ENCODE measurements around the gene ARFRP1.
A peak's percentile ranks its signal among the peaks of the same experiment; 100 is the strongest.
"Not testable (repeated sequence)": the region's sequence is repeated elsewhere in the genome, so short reads cannot be mapped to it uniquely, and the experiment has no call there.

The ARFRP1 gene

GRCh38 chr20:63685269-63686026, 22.3 kb downstream of the ARFRP1 start:
- Mint-ChIP-seq H3K9me3 (no peaks in the 10 kb centered on the region), H3K4me3 (no peak overlapping the region), H3K27me3 (no peaks in the 10 kb centered on the region), H3K27ac (peak overlapping the region; percentile 46 to 63), H3K4me1 (peaks cover 40% of the 10 kb centered on the region)
- no peak for DNase-seq
- ATAC-seq: no peak

GRCh38 chr20:63682384-63683139, 25.2 kb downstream of the ARFRP1 start:
- Mint-ChIP-seq H3K9me3 (no peaks in the 10 kb centered on the region), H3K27me3 (no peaks in the 10 kb centered on the region), H3K4me3 (no peak overlapping the region), H3K27ac (peak overlapping the region in 1 of 2 donors; percentile 48), H3K4me1 (peaks cover 37% of the 10 kb centered on the region)
- DNase-seq (no peak), ATAC-seq (no peak)

GRCh38 chr20:63681609-63682142, 26.1 kb downstream of the ARFRP1 start:
- Mint-ChIP-seq H3K4me1 (peaks cover 28% of the 10 kb centered on the region), H3K4me3 (no peak overlapping the region), H3K9me3 (no peaks in the 10 kb centered on the region), H3K27ac (peak overlapping the region in 1 of 2 donors; percentile 85), H3K27me3 (no peaks in the 10 kb centered on the region)
- DNase-seq: no peak
- ATAC-seq: no peak

- Mint-ChIP-seq H3K9me3 (no peaks in the 10 kb centered on the region), H3K4me1 (peaks cover 21% of the 10 kb centered on the region), H3K27me3 (no peaks in the 10 kb centered on the region), H3K4me3 (no peak overlapping the region), H3K27ac (peak overlapping the region in 1 of 2 donors; percentile 85)
- ATAC-seq (peak; percentile 16), DNase-seq (no peak)
These were observed 26.7 kb downstream of the ARFRP1 start for GRCh38 chr20:63680857-63681608.

- ATAC-seq: peak; percentile 29
- H3K4me3 Mint-ChIP-seq: no peak overlapping the region
- no peaks in the 10 kb centered on the region for H3K27me3 Mint-ChIP-seq
- H3K4me1 Mint-ChIP-seq: peaks cover 15% of the 10 kb centered on the region
- no peaks in the 10 kb centered on the region for H3K9me3 Mint-ChIP-seq
- H3K27ac Mint-ChIP-seq: no peak overlapping the region
- no peak for DNase-seq
These were observed 27.3 kb downstream of the ARFRP1 start for GRCh38 chr20:63680427-63680826.

GRCh38 chr20:63679799-63680305, 27.9 kb downstream of the ARFRP1 start:
- Mint-ChIP-seq H3K4me3 (no peak overlapping the region), H3K27ac (peak overlapping the region in 1 of 2 donors; percentile 67), H3K27me3 (no peaks in the 10 kb centered on the region), H3K4me1 (peaks cover 9% of the 10 kb centered on the region), H3K9me3 (no peaks in the 10 kb centered on the region)
- no peak for DNase-seq
- ATAC-seq: no peak

- Mint-ChIP-seq H3K27ac (no peak overlapping the region), H3K4me3 (no peak overlapping the region)
These were observed 28.9 kb downstream of the ARFRP1 start for GRCh38 chr20:63678667-63679465.

GRCh38 chr20:63678071-63678470, 29.7 kb downstream of the ARFRP1 start:
- no peak for ATAC-seq
- H3K27ac Mint-ChIP-seq: peak overlapping the region in 1 of 2 donors; percentile 6
- no peak overlapping the region for H3K4me3 Mint-ChIP-seq

More at GRCh38 chr20:63678667-63679465, 28.9 kb downstream of the ARFRP1 start:
- H3K4me1 Mint-ChIP-seq: peaks cover 6% of the 10 kb centered on the region
- DNase-seq (no peak), ATAC-seq (no peak)
- H3K9me3 Mint-ChIP-seq: no peaks in the 10 kb centered on the region
- H3K27me3 Mint-ChIP-seq: no peaks in the 10 kb centered on the region

GRCh38 chr20:63675681-63676368, 32.0 kb downstream of the ARFRP1 start:
- Mint-ChIP-seq H3K27ac (no peak overlapping the region), H3K4me3 (no peak overlapping the region), H3K27me3 (no peaks in the 10 kb centered on the region), H3K4me1 (no peaks in the 10 kb centered on the region), H3K9me3 (no peaks in the 10 kb centered on the region)
- DNase-seq (no peak), ATAC-seq (no peak)

More at GRCh38 chr20:63678071-63678470, 29.7 kb downstream of the ARFRP1 start:
- no peak for DNase-seq
- no peaks in the 10 kb centered on the region for H3K9me3 Mint-ChIP-seq
- no peaks in the 10 kb centered on the region for H3K27me3 Mint-ChIP-seq
- H3K4me1 Mint-ChIP-seq: peaks cover 6% of the 10 kb centered on the region

- Mint-ChIP-seq H3K9me3 (no peaks in the 10 kb centered on the region), H3K4me1 (no peaks in the 10 kb centered on the region), H3K27me3 (no peaks in the 10 kb centered on the region), H3K4me3 (no peak overlapping the region), H3K27ac (no peak overlapping the region)
- ATAC-seq: no peak
- no peak for DNase-seq
These were observed 33.8 kb downstream of the ARFRP1 start for GRCh38 chr20:63673951-63674350.

- Mint-ChIP-seq H3K27ac (no peak overlapping the region), H3K4me3 (no peak overlapping the region), H3K4me1 (no peaks in the 10 kb centered on the region), H3K9me3 (no peaks in the 10 kb centered on the region), H3K27me3 (no peaks in the 10 kb centered on the region)
- ATAC-seq (no peak), DNase-seq (no peak)
These were observed 35.1 kb downstream of the ARFRP1 start for GRCh38 chr20:63672666-63673065.

- not testable (repeated sequence) for H3K4me3 Mint-ChIP-seq, ATAC-seq, H3K9me3 Mint-ChIP-seq, H3K27me3 Mint-ChIP-seq, DNase-seq, H3K4me1 Mint-ChIP-seq, H3K27ac Mint-ChIP-seq
These were observed 36.1 kb downstream of the ARFRP1 start for GRCh38 chr20:63671695-63672094.

GRCh38 chr20:63668351-63668750, 39.4 kb downstream of the ARFRP1 start:
- ATAC-seq: no peak
- no peaks in the 10 kb centered on the region for H3K9me3 Mint-ChIP-seq
- no peak for DNase-seq
- no peaks in the 10 kb centered on the region for H3K27me3 Mint-ChIP-seq
- no peaks in the 10 kb centered on the region for H3K4me1 Mint-ChIP-seq
- H3K27ac Mint-ChIP-seq: no peak overlapping the region
- no peak overlapping the region for H3K4me3 Mint-ChIP-seq

GRCh38 chr20:63667858-63668257, 39.9 kb downstream of the ARFRP1 start:
- no peaks in the 10 kb centered on the region for H3K9me3 Mint-ChIP-seq
- no peaks in the 10 kb centered on the region for H3K4me1 Mint-ChIP-seq
- no peak overlapping the region for H3K4me3 Mint-ChIP-seq
- H3K27me3 Mint-ChIP-seq: no peaks in the 10 kb centered on the region
- H3K27ac Mint-ChIP-seq: no peak overlapping the region
- DNase-seq (no peak), ATAC-seq (peak; percentile 28)
